Thymus (tissue), 11 donors: ENCODE measurements around the gene HNRNPA1. TPM values are rescaled to one million over a fixed set of nuclear protein-coding genes. Genes with fewer than 3 reads are reported as not detected.

Source experiments
- DNase-seq, 9 donors: peaks; one replicate each; pipeline ENCODE4 v3.0.0-alpha.2; 2013; ENCODE audit warnings: low spot score in 9 of 9, low read depth in 6 of 9, missing footprints in 1 of 9
- H3K27ac ChIP-seq, 2 donors: one replicate each; pipeline ENCODE4 v1.5.1; 2013; ENCODE audit warnings: control low read depth in 1 of 2, low read depth in 1 of 2, low read length in 1 of 2, mild to moderate bottlenecking in 1 of 2, moderate library complexity in 1 of 2
- H3K27me3 ChIP-seq, 2 donors: one replicate each; pipeline ENCODE4 v1.5.1; 2013; ENCODE audit warnings: low read length in 1 of 2; ENCODE audit not compliant: control insufficient read depth in 2 of 2, insufficient read depth in 1 of 2
- H3K36me3 ChIP-seq, 2 donors: one replicate each; pipeline ENCODE4 v1.5.1; 2013; ENCODE audit warnings: low read length in 1 of 2, mild to moderate bottlenecking in 1 of 2, moderate library complexity in 1 of 2; ENCODE audit not compliant: control insufficient read depth in 2 of 2, insufficient read depth in 2 of 2
- H3K4me1 ChIP-seq, 2 donors: one replicate each; pipeline ENCODE4 v1.5.1; 2013; ENCODE audit warnings: low read length in 2 of 2; ENCODE audit not compliant: control insufficient read depth in 2 of 2, insufficient read depth in 2 of 2
- H3K4me3 ChIP-seq, 2 donors: one replicate each; pipeline ENCODE4 v1.5.1; 2013; ENCODE audit warnings: low read length in 2 of 2, control low read depth in 1 of 2, mild to moderate bottlenecking in 1 of 2
- H3K9me3 ChIP-seq, 2 donors: one replicate each; pipeline ENCODE4 v1.5.1; 2013; ENCODE audit warnings: low read length in 1 of 2, mild to moderate bottlenecking in 1 of 2; ENCODE audit not compliant: control insufficient read depth in 2 of 2, insufficient read depth in 1 of 2
- WGBS: extraction: QIAGEN DNeasy Blood & Tissue Kit; methylation state at CpG from one replicate; pipeline ENCODE4 v1.1.7; 2013; 5-methylcytosine and 5-hydroxymethylcytosine counted together
- polyA plus RNA-seq: library from polyadenylated mRNA; stranded (reverse); fragments of 200-250 nt; gene quantifications from one replicate; pipeline ENCODE4 v1.2.3, GENCODE V29; 2013
- total RNA-seq: library from RNA; stranded (reverse); fragments of 120-200 nt; gene quantifications from one replicate; pipeline ENCODE4 v1.2.4, GENCODE V29; 2013
- donor health status: healthy.

HNRNPA1 gene
- total and polyA plus RNA-seq, 2 donors: 762 to 1,267 TPM

DNA sequence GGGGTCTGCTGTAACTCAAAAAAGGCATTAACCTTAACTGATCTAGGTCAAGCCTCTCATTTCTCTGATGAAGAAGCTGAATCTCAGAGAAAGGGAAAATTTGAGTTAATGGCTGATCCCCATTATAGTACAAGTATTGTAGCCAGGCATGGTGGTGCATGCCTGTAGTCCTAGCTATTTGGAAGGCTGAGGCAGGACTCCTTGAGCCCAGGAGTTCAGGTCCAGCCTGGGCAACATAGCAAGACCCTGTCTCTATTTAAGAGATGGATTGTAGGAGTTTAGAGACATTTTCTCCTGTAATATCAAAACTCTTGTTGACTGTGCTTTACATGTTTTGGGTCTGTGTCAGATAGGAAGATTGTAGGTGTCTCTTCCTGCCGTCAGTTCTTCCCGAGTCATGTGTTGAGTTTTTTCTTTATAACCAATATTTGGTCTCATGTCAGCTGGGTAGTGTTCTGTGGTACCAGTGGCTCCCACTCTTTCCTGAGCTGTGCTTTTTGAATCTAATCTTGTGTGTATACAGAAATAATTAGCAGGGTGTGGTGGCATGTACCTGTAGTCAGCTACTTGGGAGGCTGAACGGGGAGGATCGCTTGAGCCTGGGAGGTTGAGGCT is 53.0 kb downstream of the HNRNPA1 start:
- no peak overlapping the region for H3K4me3 ChIP-seq
- WGBS: 93% methylated on average over 4 of the region's 4 CpGs
- H3K4me1 ChIP-seq: no peaks in the 10 kb centered on the region
- H3K9me3 ChIP-seq: no peaks in the 10 kb centered on the region
- no peaks in the 10 kb centered on the region for H3K27me3 ChIP-seq
- peaks cover 9 to 17% of the 10 kb centered on the region in 2 donors for H3K36me3 ChIP-seq
- no peak overlapping the region for H3K27ac ChIP-seq
- DNase-seq: no peak

Other genes with a start within 250 kb of the HNRNPA1 start
- gene HOXC5, start 247.7 kb upstream of the HNRNPA1 start, total RNA-seq: 0.05 TPM
- gene HOXC5, start 247.7 kb upstream of the HNRNPA1 start, polyA plus RNA-seq: not detected
- gene HOXC4, start 226.9 kb upstream of the HNRNPA1 start, total RNA-seq: 0.19 TPM
- gene HOXC4, start 226.9 kb upstream of the HNRNPA1 start, polyA plus RNA-seq: 0.37 TPM
- 23.5 TPM for gene SMUG1, start 91.7 kb upstream of the HNRNPA1 start, total RNA-seq
- gene SMUG1, start 91.7 kb upstream of the HNRNPA1 start, polyA plus RNA-seq: 28.4 TPM
- 48.1 TPM for gene CBX5, start 604 bp upstream of the HNRNPA1 start, total RNA-seq
- 8.4 TPM for gene CBX5, start 604 bp upstream of the HNRNPA1 start, polyA plus RNA-seq
- 4.7 TPM for gene NFE2, start 20.3 kb downstream of the HNRNPA1 start, total RNA-seq
- 2.8 TPM for gene NFE2, start 20.3 kb downstream of the HNRNPA1 start, polyA plus RNA-seq
- 117 TPM for gene COPZ1, start 44.4 kb downstream of the HNRNPA1 start, total RNA-seq
- gene COPZ1, start 44.4 kb downstream of the HNRNPA1 start, polyA plus RNA-seq: 94.9 TPM
- 0.57 TPM for gene GPR84, start 83.8 kb downstream of the HNRNPA1 start, total RNA-seq
- 0.62 TPM for gene GPR84, start 83.8 kb downstream of the HNRNPA1 start, polyA plus RNA-seq
- 1.6 TPM for gene ZNF385A, start 104.0 kb downstream of the HNRNPA1 start, total RNA-seq
- gene ZNF385A, start 104.0 kb downstream of the HNRNPA1 start, polyA plus RNA-seq: 13.6 TPM
- gene ITGA5, start 138.5 kb downstream of the HNRNPA1 start, total RNA-seq: 16.7 TPM
- gene ITGA5, start 138.5 kb downstream of the HNRNPA1 start, polyA plus RNA-seq: 25.0 TPM
- gene GTSF1, start 192.9 kb downstream of the HNRNPA1 start, total RNA-seq: 4.9 TPM
- 4.2 TPM for gene GTSF1, start 192.9 kb downstream of the HNRNPA1 start, polyA plus RNA-seq
- 108 TPM for gene NCKAP1L, start 217.0 kb downstream of the HNRNPA1 start, total RNA-seq
- gene NCKAP1L, start 217.0 kb downstream of the HNRNPA1 start, polyA plus RNA-seq: 34.5 TPM